ENCODE measurements around the gene KHDC3L. TPM values are rescaled to one million over a fixed set of nuclear protein-coding genes. Genes with fewer than 3 reads are reported as not detected.

Gene KHDC3L
- polyA plus RNA-seq, 3 donors: not detected

DNA sequence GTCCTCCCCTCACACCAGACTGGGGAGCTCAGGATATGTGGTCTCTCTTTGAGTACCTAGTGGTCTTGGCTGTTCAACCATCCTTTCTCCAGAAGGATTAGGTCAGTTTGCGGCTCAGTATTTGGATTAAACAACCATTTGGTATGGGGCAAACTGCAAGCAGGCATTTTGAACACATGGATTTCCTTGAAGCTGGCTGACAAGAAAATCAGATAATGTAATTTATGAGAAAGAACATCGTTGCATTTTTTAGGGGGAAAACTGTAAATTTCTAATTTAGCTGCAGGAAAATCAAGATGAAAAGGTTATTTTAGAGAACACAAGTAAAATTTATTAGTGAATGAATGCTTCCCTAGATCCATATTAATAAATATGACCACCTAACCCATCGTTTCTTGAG lies 33.7 kb upstream of the KHDC3L start:
- Mint-ChIP-seq H3K4me1 (peaks cover 1% of the 10 kb centered on the region), H3K27me3 (ENCODE audit: low read depth in 3 of 3) (peaks cover 1 to 24% (median 16%) of the 10 kb centered on the region in 3 donors), H3K36me3 (no peaks in the 10 kb centered on the region), H3K27ac (no peak overlapping the region), H3K4me3 (no peak overlapping the region), H3K9me3 (no peaks in the 10 kb centered on the region)
- DNase-seq: no peak
- no peaks in the 10 kb centered on the region for H3K4me1 ChIP-seq (ENCODE audit: control insufficient read depth in 1 of 2, insufficient read depth in 2 of 2, low read length in 2 of 2)
- TF ChIP-seq, protein P1, sequence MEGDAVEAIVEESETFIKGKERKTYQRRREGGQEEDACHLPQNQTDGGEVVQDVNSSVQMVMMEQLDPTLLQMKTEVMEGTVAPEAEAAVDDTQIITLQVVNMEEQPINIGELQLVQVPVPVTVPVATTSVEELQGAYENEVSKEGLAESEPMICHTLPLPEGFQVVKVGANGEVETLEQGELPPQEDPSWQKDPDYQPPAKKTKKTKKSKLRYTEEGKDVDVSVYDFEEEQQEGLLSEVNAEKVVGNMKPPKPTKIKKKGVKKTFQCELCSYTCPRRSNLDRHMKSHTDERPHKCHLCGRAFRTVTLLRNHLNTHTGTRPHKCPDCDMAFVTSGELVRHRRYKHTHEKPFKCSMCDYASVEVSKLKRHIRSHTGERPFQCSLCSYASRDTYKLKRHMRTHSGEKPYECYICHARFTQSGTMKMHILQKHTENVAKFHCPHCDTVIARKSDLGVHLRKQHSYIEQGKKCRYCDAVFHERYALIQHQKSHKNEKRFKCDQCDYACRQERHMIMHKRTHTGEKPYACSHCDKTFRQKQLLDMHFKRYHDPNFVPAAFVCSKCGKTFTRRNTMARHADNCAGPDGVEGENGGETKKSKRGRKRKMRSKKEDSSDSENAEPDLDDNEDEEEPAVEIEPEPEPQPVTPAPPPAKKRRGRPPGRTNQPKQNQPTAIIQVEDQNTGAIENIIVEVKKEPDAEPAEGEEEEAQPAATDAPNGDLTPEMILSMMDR (IDR thresholded peaks at IDR 0.05): no peak
- intact Hi-C loops (cut with micrococcal nuclease): no loop called here
- no peak overlapping the region for H3K4me3 ChIP-seq (replicated peaks in 1 of 3; ENCODE audit: low read depth in 2 of 3, low read length in 3 of 3)
- no peak overlapping the region for H2AFZ ChIP-seq (ENCODE audit: insufficient read depth, low read depth, low read length, poor library complexity, severe bottlenecking)
- no peaks in the 10 kb centered on the region for H4K20me1 ChIP-seq (ENCODE audit: insufficient read depth, low read length)
- no peaks in the 10 kb centered on the region for H3K79me2 ChIP-seq (ENCODE audit: insufficient read depth, low read length)
- H3K36me3 ChIP-seq (replicated peaks in 1 of 2; ENCODE audit: control insufficient read depth in 1 of 2, insufficient read depth in 2 of 2, low read length in 2 of 2): no peaks in the 10 kb centered on the region
- H3K27me3 ChIP-seq (ENCODE audit: control insufficient read depth in 2 of 2, insufficient read depth in 2 of 2, low read length in 2 of 2): peaks cover 0 to 11% of the 10 kb centered on the region in 2 donors
- no peak overlapping the region for H3K27ac ChIP-seq (ENCODE audit: low read depth in 1 of 2, low read length in 2 of 2)
- H3K4me2 ChIP-seq (replicated peaks; ENCODE audit: extremely low read depth, low read length, poor library complexity, severe bottlenecking): no peak overlapping the region
- no CpG with 5 or more reads among the region's 3 CpGs for WGBS (ENCODE audit: insufficient coverage)
- H3K9me3 ChIP-seq (replicated peaks in 1 of 2; ENCODE audit: control insufficient read depth in 1 of 2, insufficient read depth in 1 of 2, low read length in 2 of 2): no peaks in the 10 kb centered on the region
- no peak overlapping the region for H3K9ac ChIP-seq (ENCODE audit: insufficient read depth, low read length, poor library complexity, severe bottlenecking)

DNA sequence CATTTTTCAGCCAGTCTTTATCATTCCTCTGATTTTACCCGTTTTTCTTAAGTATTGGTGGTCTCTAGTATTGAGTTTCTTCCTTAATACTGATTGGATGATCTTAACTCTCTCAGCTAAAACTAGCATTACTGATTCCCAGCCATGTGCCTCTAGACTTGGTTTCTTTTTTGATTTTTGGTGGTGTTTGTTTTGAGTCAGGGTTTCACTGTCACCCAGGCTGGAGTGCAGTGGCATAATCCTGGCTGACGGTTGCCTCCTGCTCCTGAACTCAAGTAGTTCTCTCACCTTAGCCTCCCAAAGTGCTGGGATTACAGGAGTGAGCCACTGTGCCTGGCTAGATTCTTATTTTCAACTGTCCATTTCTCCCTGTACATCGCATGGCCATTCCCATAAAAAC lies 33.3 kb upstream of the KHDC3L start:
- H3K4me1 Mint-ChIP-seq: peaks cover 1% of the 10 kb centered on the region
- Histone ChIP-seq H4K20me1 (ENCODE audit: insufficient read depth, low read length) (no peaks in the 10 kb centered on the region), H3K79me2 (ENCODE audit: insufficient read depth, low read length) (no peaks in the 10 kb centered on the region), H3K36me3 (replicated peaks in 1 of 2; ENCODE audit: control insufficient read depth in 1 of 2, insufficient read depth in 2 of 2, low read length in 2 of 2) (no peaks in the 10 kb centered on the region), H2AFZ (ENCODE audit: insufficient read depth, low read depth, low read length, poor library complexity, severe bottlenecking) (no peak overlapping the region), H3K9ac (ENCODE audit: insufficient read depth, low read length, poor library complexity, severe bottlenecking) (no peak overlapping the region), H3K27me3 (ENCODE audit: control insufficient read depth in 2 of 2, insufficient read depth in 2 of 2, low read length in 2 of 2) (peaks cover 0 to 11% of the 10 kb centered on the region in 2 donors), H3K4me2 (replicated peaks; ENCODE audit: extremely low read depth, low read length, poor library complexity, severe bottlenecking) (no peak overlapping the region), H3K9me3 (replicated peaks in 1 of 2; ENCODE audit: control insufficient read depth in 1 of 2, insufficient read depth in 1 of 2, low read length in 2 of 2) (no peaks in the 10 kb centered on the region), H3K4me1 (ENCODE audit: control insufficient read depth in 1 of 2, insufficient read depth in 2 of 2, low read length in 2 of 2) (no peaks in the 10 kb centered on the region), H3K4me3 (replicated peaks in 1 of 3; ENCODE audit: low read depth in 2 of 3, low read length in 3 of 3) (no peak overlapping the region), H3K27ac (ENCODE audit: low read depth in 1 of 2, low read length in 2 of 2) (no peak overlapping the region)
- H3K27me3 Mint-ChIP-seq (ENCODE audit: low read depth in 3 of 3): peaks cover 1 to 24% (median 16%) of the 10 kb centered on the region in 3 donors
- no peak overlapping the region for H3K27ac Mint-ChIP-seq
- H3K36me3 Mint-ChIP-seq: no peaks in the 10 kb centered on the region
- H3K9me3 Mint-ChIP-seq: no peaks in the 10 kb centered on the region
- H3K4me3 Mint-ChIP-seq: no peak overlapping the region
- TF ChIP-seq, protein P1 (IDR thresholded peaks at IDR 0.05): no peak
- DNase-seq: no peak
- intact Hi-C loops (cut with micrococcal nuclease): no loop called here
- WGBS (ENCODE audit: insufficient coverage): 86% methylated on average over 1 of the region's 3 CpGs
